Measurements from ENCODE around the gene EIF3D. TPM values are rescaled to one million over a fixed set of nuclear protein-coding genes. Genes with fewer than 3 reads are reported as not detected.

Gene EIF3D
- total RNA-seq, 3 donors from 2014 or later = 291 to 419 (median 301) TPM

DNA sequence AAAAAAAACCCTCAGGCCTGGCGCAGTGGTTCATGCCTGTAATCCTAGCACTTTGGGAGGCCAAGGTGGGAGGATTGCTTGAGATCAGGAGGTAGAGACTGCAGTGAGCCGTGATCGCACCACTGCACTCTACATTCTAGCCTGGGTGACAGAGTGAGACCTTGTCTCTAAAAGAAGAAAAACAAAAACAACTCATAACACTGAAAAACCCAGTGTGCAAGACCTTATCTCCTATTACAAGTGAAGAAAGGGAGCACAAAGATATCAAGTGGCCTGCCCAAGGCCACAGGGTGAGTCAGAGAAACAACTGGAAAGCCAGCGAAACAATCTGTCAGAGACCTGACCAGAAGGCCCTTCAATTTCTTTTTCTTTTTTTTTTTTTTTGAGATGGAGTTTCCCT, 50.0 kb downstream of the EIF3D start:
- H3K4me1 ChIP-seq = peaks cover 3 to 9% of the 10 kb centered on the region in 2 donors
- no peaks in the 10 kb centered on the region for H3K9me3 ChIP-seq
- DNase-seq (ENCODE audit: low spot score in 2 of 2) = no peak
- no peaks in the 10 kb centered on the region for H3K27me3 ChIP-seq
- no peak overlapping the region for H3K27ac ChIP-seq
- intact Hi-C loops (cut with DNase I; ENCODE audit: low total_unique reads) = no loop called here
- H3K36me3 ChIP-seq = no peaks in the 10 kb centered on the region
- TF ChIP-seq, protein P1, sequence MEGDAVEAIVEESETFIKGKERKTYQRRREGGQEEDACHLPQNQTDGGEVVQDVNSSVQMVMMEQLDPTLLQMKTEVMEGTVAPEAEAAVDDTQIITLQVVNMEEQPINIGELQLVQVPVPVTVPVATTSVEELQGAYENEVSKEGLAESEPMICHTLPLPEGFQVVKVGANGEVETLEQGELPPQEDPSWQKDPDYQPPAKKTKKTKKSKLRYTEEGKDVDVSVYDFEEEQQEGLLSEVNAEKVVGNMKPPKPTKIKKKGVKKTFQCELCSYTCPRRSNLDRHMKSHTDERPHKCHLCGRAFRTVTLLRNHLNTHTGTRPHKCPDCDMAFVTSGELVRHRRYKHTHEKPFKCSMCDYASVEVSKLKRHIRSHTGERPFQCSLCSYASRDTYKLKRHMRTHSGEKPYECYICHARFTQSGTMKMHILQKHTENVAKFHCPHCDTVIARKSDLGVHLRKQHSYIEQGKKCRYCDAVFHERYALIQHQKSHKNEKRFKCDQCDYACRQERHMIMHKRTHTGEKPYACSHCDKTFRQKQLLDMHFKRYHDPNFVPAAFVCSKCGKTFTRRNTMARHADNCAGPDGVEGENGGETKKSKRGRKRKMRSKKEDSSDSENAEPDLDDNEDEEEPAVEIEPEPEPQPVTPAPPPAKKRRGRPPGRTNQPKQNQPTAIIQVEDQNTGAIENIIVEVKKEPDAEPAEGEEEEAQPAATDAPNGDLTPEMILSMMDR (IDR thresholded peaks at IDR 0.05) = no peak
- TF ChIP-seq POLR2A (IDR thresholded peaks at IDR 0.05) (no peak), POLR2AphosphoS5 (IDR thresholded peaks at IDR 0.05) (no peak)
- H3K4me3 ChIP-seq = no peak overlapping the region

DNA sequence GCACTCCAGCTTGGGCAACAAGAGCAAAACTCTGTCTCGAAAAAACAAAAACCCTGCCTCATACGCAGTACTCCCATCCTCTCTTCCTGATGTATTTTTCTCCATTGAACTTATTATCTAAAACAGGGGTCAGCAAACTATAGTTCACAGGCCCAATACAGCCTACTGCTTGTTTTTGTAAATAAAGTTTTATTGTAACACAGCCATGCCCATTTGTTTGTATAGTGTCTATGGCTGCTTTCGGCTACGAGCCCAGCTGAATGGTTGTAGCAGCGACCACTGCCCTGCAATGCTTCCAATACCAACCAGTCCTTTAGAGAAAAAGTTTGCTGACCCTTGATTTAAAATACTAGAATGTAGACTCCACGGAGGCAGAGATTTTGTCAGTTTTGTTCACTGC, 53.6 kb downstream of the EIF3D start:
- no peaks in the 10 kb centered on the region for H3K36me3 ChIP-seq

DNA sequence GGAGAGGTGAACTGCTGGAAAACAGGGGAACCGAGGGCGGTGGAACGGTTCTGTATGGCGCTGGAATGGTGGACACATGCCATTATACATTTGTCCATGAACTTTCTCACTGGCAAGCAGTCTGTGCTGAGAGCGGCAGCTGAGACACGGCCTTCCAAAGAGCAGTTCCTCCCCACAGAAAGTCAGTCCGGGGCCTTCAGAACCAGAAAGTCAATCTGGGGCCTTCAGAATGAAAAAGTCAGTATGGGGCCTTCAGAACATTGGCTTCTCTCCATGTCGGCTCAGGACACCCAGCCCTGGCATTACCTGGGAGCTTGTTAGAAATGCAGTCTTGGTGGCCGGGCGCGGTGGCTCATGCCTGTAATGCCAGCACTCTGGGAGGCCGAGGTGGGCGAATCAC, 56.3 kb downstream of the EIF3D start:
- H3K27me3 ChIP-seq = no peaks in the 10 kb centered on the region
- no peaks in the 10 kb centered on the region for H3K9me3 ChIP-seq
- H3K4me3 ChIP-seq = no peak overlapping the region
- DNase-seq (ENCODE audit: low spot score in 2 of 2) = no peak
- H3K36me3 ChIP-seq = no peaks in the 10 kb centered on the region
- peaks cover 0 to 16% of the 10 kb centered on the region in 2 donors for H3K4me1 ChIP-seq
- TF ChIP-seq POLR2AphosphoS5 (IDR thresholded peaks at IDR 0.05) (no peak), POLR2A (IDR thresholded peaks at IDR 0.05) (no peak)
- TF ChIP-seq, protein P1 (IDR thresholded peaks at IDR 0.05) = no peak
- intact Hi-C loops (cut with DNase I; ENCODE audit: low total_unique reads) = no loop called here
- H3K27ac ChIP-seq = peak overlapping the region in 1 of 2 donors; percentile 50

More for the DNA sequence above, 53.6 kb downstream of the EIF3D start:
- no peak for DNase-seq (ENCODE audit: low spot score in 2 of 2)
- Histone ChIP-seq H3K4me1 (peaks cover 0 to 2% of the 10 kb centered on the region in 2 donors), H3K27ac (no peak overlapping the region), H3K4me3 (no peak overlapping the region), H3K27me3 (no peaks in the 10 kb centered on the region), H3K9me3 (no peaks in the 10 kb centered on the region)
- intact Hi-C loops (cut with DNase I; ENCODE audit: low total_unique reads) = no loop called here
- TF ChIP-seq, protein P1 (IDR thresholded peaks at IDR 0.05) = no peak
- no peak for TF ChIP-seq POLR2AphosphoS5 (IDR thresholded peaks at IDR 0.05)
- no peak for TF ChIP-seq POLR2A (IDR thresholded peaks at IDR 0.05)

DNA sequence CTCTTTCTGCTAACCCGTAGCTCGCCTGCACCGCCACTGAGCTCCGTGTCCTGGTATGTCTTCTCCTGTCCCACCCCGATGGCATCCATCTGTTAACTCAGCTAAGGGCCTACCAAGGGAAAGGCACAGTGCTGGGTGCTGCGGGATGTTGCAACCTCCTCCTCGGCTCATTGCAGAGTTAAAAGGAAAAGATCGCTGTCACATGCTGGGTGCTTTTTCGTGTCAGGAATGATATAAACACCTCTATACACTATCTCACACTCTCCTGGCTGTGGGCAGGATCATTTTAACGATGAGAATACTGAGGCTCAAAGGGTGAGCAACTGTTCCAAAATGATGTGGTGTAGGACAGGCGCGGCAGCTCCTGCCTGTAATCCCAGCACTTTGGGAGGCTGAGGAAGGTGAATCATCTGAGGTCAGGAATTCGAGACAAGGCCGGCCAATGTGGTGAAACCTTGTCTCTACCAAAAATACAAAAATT, 57.6 kb downstream of the EIF3D start:
- no peaks in the 10 kb centered on the region for H3K27me3 ChIP-seq
- intact Hi-C loops (cut with DNase I; ENCODE audit: low total_unique reads) = no loop called here
- no peak for DNase-seq (ENCODE audit: low spot score in 2 of 2)
- H3K36me3 ChIP-seq = no peaks in the 10 kb centered on the region
- peaks cover 0 to 20% of the 10 kb centered on the region in 2 donors for H3K4me1 ChIP-seq
- peak overlapping the region; percentile 64 to 98 for H3K27ac ChIP-seq
- TF ChIP-seq, protein P1 (IDR thresholded peaks at IDR 0.05) = no peak
- no peak for TF ChIP-seq POLR2AphosphoS5 (IDR thresholded peaks at IDR 0.05)
- no peak for TF ChIP-seq POLR2A (IDR thresholded peaks at IDR 0.05)
- H3K9me3 ChIP-seq = no peaks in the 10 kb centered on the region
- H3K4me3 ChIP-seq = peak overlapping the region in 1 of 3 donors; percentile 9

DNA sequence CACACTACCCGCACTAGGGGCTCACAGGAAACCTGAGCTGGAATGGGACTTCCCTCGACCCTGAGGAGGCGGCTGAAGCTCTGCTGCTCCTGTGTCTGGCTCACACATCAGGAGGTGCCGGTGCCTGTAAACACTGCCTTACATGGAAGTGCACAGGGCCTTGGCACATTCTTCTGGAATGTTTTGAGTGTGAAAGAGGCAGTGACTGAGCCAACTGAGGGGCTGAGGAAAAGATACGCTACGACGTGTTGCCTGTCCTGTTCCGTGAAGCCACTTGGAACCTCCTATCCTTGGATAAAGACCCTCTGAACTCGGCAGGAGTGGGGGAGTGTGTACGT, 58.0 kb downstream of the EIF3D start:
- peaks cover 0 to 24% of the 10 kb centered on the region in 2 donors for H3K4me1 ChIP-seq
- no peak for DNase-seq (ENCODE audit: low spot score in 2 of 2)
- H3K36me3 ChIP-seq = no peaks in the 10 kb centered on the region
- H3K27me3 ChIP-seq = no peaks in the 10 kb centered on the region
- peak overlapping the region; percentile 64 to 98 for H3K27ac ChIP-seq
- intact Hi-C loops (cut with DNase I; ENCODE audit: low total_unique reads) = no loop called here
- no peak for TF ChIP-seq POLR2AphosphoS5 (IDR thresholded peaks at IDR 0.05)
- TF ChIP-seq, protein P1 (IDR thresholded peaks at IDR 0.05) = no peak
- TF ChIP-seq POLR2A (IDR thresholded peaks at IDR 0.05) = no peak
- H3K9me3 ChIP-seq = no peaks in the 10 kb centered on the region
- no peak overlapping the region for H3K4me3 ChIP-seq
